Measurements from ENCODE around the gene STX18. TPM values are rescaled to one million over a fixed set of nuclear protein-coding genes. Genes with fewer than 3 reads are reported as not detected.

Gene STX18
- total RNA-seq, 1 donor from 2014 or later: 24.0 TPM

DNA sequence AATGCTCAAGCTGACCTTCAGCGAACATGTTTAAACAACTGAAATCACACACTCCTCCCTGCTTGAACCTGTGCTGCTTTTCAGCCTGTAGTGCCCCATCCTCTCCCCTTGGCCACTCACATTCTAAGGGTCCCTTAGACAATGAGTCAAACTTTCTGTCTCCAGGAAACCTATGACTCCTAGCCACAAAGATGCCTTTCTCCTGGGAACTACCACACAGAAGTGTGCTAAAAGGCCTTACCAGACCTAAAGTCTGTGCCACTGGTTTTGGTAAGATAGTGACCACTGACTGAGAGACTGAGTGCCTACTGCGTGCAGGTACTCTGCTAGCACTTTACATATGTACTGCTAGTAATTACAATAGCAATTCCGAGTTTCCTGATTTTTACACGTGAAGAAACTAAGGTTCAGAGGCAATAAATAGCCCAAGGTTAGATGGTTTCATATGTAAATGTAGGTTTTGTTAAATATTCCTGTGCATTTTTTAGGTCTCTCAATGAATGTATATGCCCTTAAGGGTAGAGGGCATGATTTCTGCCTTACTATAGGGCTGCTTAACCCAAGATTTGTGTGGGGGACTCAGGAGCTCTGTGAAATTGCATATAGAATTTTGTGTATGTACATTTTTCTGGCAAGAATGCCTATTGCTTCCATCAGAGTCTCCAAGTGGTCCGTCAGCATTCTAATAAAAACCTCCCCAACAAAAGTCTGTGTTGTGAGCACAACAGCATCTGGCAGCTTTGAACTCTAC is 83.9 kb downstream of the STX18 start:
- no peak for DNase-seq (ENCODE audit: low spot score)
- Mint-ChIP-seq H3K4me1 (ENCODE audit: unreplicated experiment) (peaks cover 2% of the 10 kb centered on the region), H3K27me3 (ENCODE audit: unreplicated experiment) (no peaks in the 10 kb centered on the region), H3K4me3 (ENCODE audit: unreplicated experiment) (no peak overlapping the region), H3K9me3 (ENCODE audit: unreplicated experiment) (no peaks in the 10 kb centered on the region), H3K36me3 (ENCODE audit: low read depth, unreplicated experiment) (peaks cover 4% of the 10 kb centered on the region), H3K27ac (ENCODE audit: unreplicated experiment) (no peak overlapping the region)
- TF ChIP-seq, protein P1, sequence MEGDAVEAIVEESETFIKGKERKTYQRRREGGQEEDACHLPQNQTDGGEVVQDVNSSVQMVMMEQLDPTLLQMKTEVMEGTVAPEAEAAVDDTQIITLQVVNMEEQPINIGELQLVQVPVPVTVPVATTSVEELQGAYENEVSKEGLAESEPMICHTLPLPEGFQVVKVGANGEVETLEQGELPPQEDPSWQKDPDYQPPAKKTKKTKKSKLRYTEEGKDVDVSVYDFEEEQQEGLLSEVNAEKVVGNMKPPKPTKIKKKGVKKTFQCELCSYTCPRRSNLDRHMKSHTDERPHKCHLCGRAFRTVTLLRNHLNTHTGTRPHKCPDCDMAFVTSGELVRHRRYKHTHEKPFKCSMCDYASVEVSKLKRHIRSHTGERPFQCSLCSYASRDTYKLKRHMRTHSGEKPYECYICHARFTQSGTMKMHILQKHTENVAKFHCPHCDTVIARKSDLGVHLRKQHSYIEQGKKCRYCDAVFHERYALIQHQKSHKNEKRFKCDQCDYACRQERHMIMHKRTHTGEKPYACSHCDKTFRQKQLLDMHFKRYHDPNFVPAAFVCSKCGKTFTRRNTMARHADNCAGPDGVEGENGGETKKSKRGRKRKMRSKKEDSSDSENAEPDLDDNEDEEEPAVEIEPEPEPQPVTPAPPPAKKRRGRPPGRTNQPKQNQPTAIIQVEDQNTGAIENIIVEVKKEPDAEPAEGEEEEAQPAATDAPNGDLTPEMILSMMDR (IDR thresholded peaks at IDR 0.05; ENCODE audit: unreplicated experiment): no peak

DNA sequence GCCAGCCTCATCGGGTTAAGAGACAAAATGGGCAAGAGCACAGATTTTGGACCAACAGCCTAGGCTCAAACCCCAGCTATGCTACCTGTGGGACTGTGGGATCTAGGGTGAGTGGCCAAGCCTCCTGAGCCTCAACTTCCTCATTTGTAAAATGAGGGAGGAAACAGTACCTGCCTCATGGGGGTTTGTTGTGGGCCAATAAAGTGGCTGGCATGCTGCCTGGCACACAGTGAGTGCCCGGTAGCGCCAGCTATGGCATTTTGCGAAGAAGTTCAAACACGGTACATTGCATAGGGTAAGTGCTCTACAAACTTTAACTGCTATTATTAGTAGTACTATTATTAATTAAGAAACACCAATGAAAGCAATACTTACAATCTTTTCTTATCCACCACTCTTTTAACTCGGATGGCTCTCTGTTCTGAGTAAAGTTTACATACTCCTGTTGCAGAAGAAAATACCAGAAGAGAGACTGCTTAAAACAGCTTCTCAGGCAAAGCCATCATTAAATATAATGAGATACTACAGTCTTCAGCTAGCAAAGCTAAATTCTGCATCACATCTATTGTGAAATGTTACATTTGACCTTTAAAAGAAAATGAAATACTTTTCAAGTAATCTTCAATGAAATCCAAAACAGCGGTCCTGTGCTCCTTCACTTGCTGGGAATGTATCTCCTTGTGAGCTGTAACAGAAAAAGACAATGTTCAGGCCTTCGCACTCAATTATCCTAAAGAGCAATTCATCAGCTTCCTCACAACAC is 84.9 kb downstream of the STX18 start:
- Mint-ChIP-seq H3K9me3 (ENCODE audit: unreplicated experiment) (no peaks in the 10 kb centered on the region), H3K4me3 (ENCODE audit: unreplicated experiment) (no peak overlapping the region), H3K27ac (ENCODE audit: unreplicated experiment) (no peak overlapping the region)

DNA sequence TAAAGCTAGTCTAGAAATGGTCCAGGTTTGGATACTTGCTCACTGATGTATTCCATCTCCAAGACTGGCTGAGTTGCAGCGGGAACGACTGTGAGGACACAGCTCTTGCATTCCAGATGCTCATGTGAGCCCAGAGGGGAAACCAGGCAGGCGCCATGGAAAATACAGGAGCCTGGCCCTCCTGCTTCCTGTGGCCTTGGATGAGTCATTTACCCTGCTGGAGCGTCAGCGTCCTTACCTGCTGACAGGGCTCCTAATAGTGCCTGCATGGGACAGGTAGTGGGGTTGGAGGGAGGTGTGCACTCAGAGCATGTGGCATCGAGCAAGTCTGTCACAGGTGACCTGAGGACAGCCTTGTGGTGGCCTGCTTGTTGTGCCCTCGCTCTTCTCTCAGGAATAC is 85.5 kb downstream of the STX18 start:
- Mint-ChIP-seq H3K9me3 (ENCODE audit: unreplicated experiment) (no peaks in the 10 kb centered on the region), H3K27ac (ENCODE audit: unreplicated experiment) (no peak overlapping the region), H3K36me3 (ENCODE audit: low read depth, unreplicated experiment) (peaks cover 7% of the 10 kb centered on the region), H3K4me3 (ENCODE audit: unreplicated experiment) (no peak overlapping the region), H3K4me1 (ENCODE audit: unreplicated experiment) (no peaks in the 10 kb centered on the region), H3K27me3 (ENCODE audit: unreplicated experiment) (no peaks in the 10 kb centered on the region)
- no peak for DNase-seq (ENCODE audit: low spot score)
- TF ChIP-seq, protein P1 (IDR thresholded peaks at IDR 0.05; ENCODE audit: unreplicated experiment): no peak

More for the DNA sequence above, 84.9 kb downstream of the STX18 start:
- TF ChIP-seq, protein P1 (IDR thresholded peaks at IDR 0.05; ENCODE audit: unreplicated experiment): no peak
- no peaks in the 10 kb centered on the region for H3K27me3 Mint-ChIP-seq (ENCODE audit: unreplicated experiment)
- H3K4me1 Mint-ChIP-seq (ENCODE audit: unreplicated experiment): no peaks in the 10 kb centered on the region
- peaks cover 7% of the 10 kb centered on the region for H3K36me3 Mint-ChIP-seq (ENCODE audit: low read depth, unreplicated experiment)
- no peak for DNase-seq (ENCODE audit: low spot score)

DNA sequence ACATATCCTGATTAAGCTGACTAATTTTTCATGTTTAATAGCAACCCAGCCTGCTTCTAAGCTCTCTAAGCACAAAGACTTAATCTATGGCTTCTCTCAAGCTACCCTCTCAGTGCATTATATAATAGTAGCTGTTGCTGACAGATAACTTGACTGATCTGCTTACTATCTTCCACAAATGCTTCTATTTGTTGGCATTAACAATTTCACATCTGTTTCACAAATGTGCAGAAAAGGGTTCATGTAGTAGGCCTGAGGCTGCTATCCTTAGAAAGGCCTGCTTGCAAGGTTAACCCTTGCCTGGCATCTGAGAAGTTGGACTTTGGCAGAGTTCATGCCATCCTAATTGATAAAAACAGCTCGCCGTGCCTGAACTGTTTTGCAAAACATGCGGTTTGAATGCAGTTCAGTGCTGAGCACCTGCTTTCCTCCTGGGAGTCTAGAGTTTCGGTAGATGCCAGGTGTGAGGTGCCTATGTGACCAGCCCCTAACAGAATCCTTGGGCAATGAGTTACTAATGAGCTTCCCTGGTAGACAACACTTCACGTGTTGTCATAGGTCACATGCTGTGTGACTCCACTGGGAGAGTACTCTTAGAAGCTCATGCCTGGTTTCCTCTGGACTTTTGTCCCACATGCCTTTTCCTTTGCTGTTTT is 86.5 kb downstream of the STX18 start:
- TF ChIP-seq, protein P1 (IDR thresholded peaks at IDR 0.05; ENCODE audit: unreplicated experiment): no peak
- no peaks in the 10 kb centered on the region for H3K9me3 Mint-ChIP-seq (ENCODE audit: unreplicated experiment)
- H3K36me3 Mint-ChIP-seq (ENCODE audit: low read depth, unreplicated experiment): peaks cover 7% of the 10 kb centered on the region
- no peaks in the 10 kb centered on the region for H3K4me1 Mint-ChIP-seq (ENCODE audit: unreplicated experiment)
- DNase-seq (ENCODE audit: low spot score): no peak
- peaks cover 2% of the 10 kb centered on the region for H3K27me3 Mint-ChIP-seq (ENCODE audit: unreplicated experiment)
- H3K27ac Mint-ChIP-seq (ENCODE audit: unreplicated experiment): no peak overlapping the region
- H3K4me3 Mint-ChIP-seq (ENCODE audit: unreplicated experiment): no peak overlapping the region

All from endothelial cell (in vitro differentiated cells).